Fibroblast of lung (primary cell): ENCODE measurements around the gene GAB1. TPM values are rescaled to one million over a fixed set of nuclear protein-coding genes. Genes with fewer than 3 reads are reported as not detected.
"Not testable (repeated sequence)": the region's sequence is repeated elsewhere in the genome, so short reads cannot be mapped to it uniquely, and the experiment has no call there.

Source experiments
- DNase-seq, 2 donors: peaks; one replicate each; pipeline versions ENCODE4 v3.0.0 to v3.0.0-alpha.2; 2010; ENCODE audit warnings: low read depth in 2 of 2
- H2AFZ ChIP-seq: 2 replicates; pipeline ENCODE4 v1.5.1; 2012; ENCODE audit warnings: low read length, control low read depth, inconsistent platforms
- H3K27ac ChIP-seq: 2 replicates; pipeline ENCODE4 v1.5.1; 2011; ENCODE audit warnings: low read length, control low read depth; ENCODE audit not compliant: insufficient read depth
- H3K27me3 ChIP-seq: 2 replicates; pipeline ENCODE4 v1.5.1; 2011; ENCODE audit warnings: mild to moderate bottlenecking, low read length; ENCODE audit not compliant: control insufficient read depth, insufficient read depth
- H3K36me3 ChIP-seq: 2 replicates; pipeline ENCODE4 v1.5.1; 2011; ENCODE audit warnings: low read length; ENCODE audit not compliant: control insufficient read depth, insufficient read depth
- H3K4me1 ChIP-seq: 2 replicates; pipeline ENCODE4 v1.5.1; 2011; ENCODE audit warnings: low read length; ENCODE audit not compliant: control insufficient read depth, insufficient read depth; ENCODE audit errors: extremely low read depth
- H3K4me2 ChIP-seq: 2 replicates; pipeline ENCODE4 v1.5.1; 2011; ENCODE audit warnings: low read length, control low read depth; ENCODE audit not compliant: insufficient read depth; ENCODE audit errors: extremely low read depth
- H3K4me3 ChIP-seq, 4 experiments: fragments of 200-600 bp in 1 of 4; sonication (generic) in 1 of 4; replicated peaks in 1 of 4; 2 replicates each; pipeline ENCODE4 v1.5.1; 2011 to 2016; ENCODE audit warnings: low read length in 4 of 4, low read depth in 3 of 4, mild to moderate bottlenecking in 3 of 4, control low read depth in 2 of 4, inconsistent platforms in 1 of 4, mixed read lengths in 1 of 4; ENCODE audit not compliant: insufficient read depth in 1 of 4; ENCODE audit errors: control extremely low read depth in 1 of 4
- H3K79me2 ChIP-seq: 2 replicates; pipeline ENCODE4 v1.5.1; 2012; ENCODE audit warnings: mild to moderate bottlenecking, low read length, inconsistent platforms; ENCODE audit not compliant: control insufficient read depth, insufficient read depth
- H3K9ac ChIP-seq: 2 replicates; pipeline ENCODE4 v1.5.1; 2011; ENCODE audit warnings: mild to moderate bottlenecking, low read length, control low read depth; ENCODE audit not compliant: insufficient read depth
- H3K9me3 ChIP-seq: 2 replicates; pipeline ENCODE4 v1.5.1; 2012; ENCODE audit warnings: low read depth, low read length; ENCODE audit not compliant: control insufficient read depth, insufficient read depth
- H4K20me1 ChIP-seq: 2 replicates; pipeline ENCODE4 v1.5.1; 2011; ENCODE audit warnings: low read length; ENCODE audit not compliant: control insufficient read depth, insufficient read depth; ENCODE audit errors: extremely low read depth
- CTCF ChIP-seq, 2 donors: IDR thresholded peaks in 1 of 2; conservative IDR thresholded peaks in 1 of 2; 1 replicate in 1 of 2; 2 replicates in 1 of 2; pipeline ENCODE4 v1.5.1; 2011 to 2012; ENCODE audit warnings: low read length in 2 of 2, control low read depth in 1 of 2, inconsistent platforms in 1 of 2, low read depth in 1 of 2, mild to moderate bottlenecking in 1 of 2
- EZH2 ChIP-seq: IDR thresholded peaks from 2 replicates; pipeline ENCODE4 v1.5.1; 2012; ENCODE audit warnings: low read length, control low read depth, mild to moderate bottlenecking; ENCODE audit errors: missing control alignments
- polyA plus RNA-seq, 2 donors: library from polyadenylated mRNA; depleted of rRNA in 1 of 2; stranded (reverse) in 1 of 2; unstranded in 1 of 2; fragments of >200 nt; gene quantifications; 2 replicates each; pipeline ENCODE4 v1.2.1, GENCODE V29; 2011 to 2012; ENCODE audit warnings: missing spikeins in 1 of 2
- total RNA-seq: library from RNA; depleted of rRNA; stranded (reverse); fragments of >200 nt; gene quantifications from 2 replicates; pipeline ENCODE4 v1.2.1, GENCODE V29; 2014

GAB1 gene
- total and polyA plus RNA-seq, 2 donors (not counting 1 experiment from before 2014, with no cell fraction given), result 10.6 to 18.0 TPM

DNA sequence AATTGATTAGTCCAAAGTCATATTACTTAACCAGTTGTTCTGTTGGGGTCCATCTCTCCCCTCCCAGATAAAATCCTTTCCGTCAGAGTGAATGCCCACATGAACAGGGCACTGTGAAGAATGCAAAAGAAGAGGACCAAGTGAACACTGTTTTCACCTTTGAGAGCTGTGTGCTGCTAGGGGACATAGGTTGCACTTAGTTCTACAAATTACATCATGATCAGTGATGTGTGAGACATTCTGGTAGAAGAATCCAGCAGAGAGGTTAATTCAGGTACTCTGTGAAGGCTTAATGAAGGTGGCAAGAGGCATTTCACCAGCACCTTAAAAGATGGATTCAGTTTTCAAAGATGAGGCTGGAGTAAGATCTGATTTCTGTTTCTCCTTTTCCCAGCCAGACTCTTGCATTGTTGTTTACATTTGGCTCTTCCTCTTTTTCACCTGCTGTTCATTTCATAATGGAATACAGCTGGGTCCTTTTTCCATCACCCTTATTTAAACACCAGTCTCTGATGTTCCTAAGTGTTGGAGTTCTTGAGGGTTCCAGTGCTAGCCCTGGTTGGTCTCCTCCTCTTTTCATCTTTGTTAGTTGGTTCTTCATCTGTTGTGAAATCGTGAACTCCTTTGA, 10.9 kb downstream of the GAB1 start:
- H3K4me1 ChIP-seq, result peaks cover 3% of the 10 kb centered on the region
- TF ChIP-seq EZH2 (no peak), CTCF (conservative IDR thresholded peaks at IDR 0.05 in 1 of 2, IDR thresholded peaks at IDR 0.05 in 1 of 2; ENCODE audit: low read depth in 1 of 2, low read length in 2 of 2) (no peak)
- H2AFZ ChIP-seq, result no peak overlapping the region
- peaks cover 24% of the 10 kb centered on the region for H3K79me2 ChIP-seq
- no peak for DNase-seq
- H3K36me3 ChIP-seq, result no peaks in the 10 kb centered on the region
- H3K4me3 ChIP-seq, result no peak overlapping the region
- H3K27ac ChIP-seq, result no peak overlapping the region
- H3K4me2 ChIP-seq, result no peak overlapping the region
- no peaks in the 10 kb centered on the region for H3K9me3 ChIP-seq
- H3K9ac ChIP-seq, result no peak overlapping the region
- no peaks in the 10 kb centered on the region for H3K27me3 ChIP-seq
- H4K20me1 ChIP-seq, result no peaks in the 10 kb centered on the region

DNA sequence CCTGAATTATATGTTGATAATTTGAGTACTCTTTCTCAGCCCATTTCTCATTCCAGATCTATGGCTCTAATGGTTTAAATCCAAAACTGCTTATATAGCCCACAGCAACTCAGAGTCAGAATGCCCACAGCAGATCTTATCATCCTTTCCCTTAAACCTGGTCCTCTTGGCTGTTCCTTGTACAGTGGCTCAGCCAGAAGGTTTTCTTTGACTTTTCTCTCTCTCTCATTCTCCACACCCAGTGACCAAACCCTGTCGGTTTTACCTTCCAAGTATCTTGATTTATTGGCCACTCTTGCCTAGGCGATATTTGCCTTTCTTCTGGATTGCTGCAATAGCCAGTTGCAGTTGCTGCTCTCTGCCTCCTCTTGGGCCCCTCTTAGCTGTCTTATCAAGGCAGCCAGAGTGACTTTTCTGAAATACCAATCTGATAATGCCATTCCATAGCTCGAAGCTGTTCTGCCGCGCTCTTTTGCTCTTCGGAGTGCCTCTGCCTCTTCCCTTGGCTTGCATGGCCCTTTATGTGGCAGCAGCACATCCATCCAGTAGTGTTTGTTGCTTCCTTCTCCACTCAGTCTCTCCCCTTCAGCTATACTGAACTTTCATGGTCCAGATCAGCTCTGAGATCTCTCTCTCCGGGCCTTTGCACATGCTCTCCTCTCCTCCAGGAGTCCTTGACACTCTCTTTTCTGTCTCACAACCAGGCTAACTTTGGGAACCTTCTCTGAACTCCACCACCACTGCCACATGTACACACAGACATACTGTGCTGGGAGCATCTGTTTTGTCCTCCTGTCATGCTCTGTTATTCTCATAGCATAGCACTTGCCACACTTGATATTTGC, 11.8 kb downstream of the GAB1 start:
- DNase-seq, result no peak
- Histone ChIP-seq H3K79me2 (peaks cover 18% of the 10 kb centered on the region), H4K20me1 (no peaks in the 10 kb centered on the region), H3K9ac (no peak overlapping the region), H3K36me3 (no peaks in the 10 kb centered on the region), H3K27ac (no peak overlapping the region), H3K9me3 (no peaks in the 10 kb centered on the region), H3K4me1 (peaks cover 3% of the 10 kb centered on the region), H3K4me2 (no peak overlapping the region), H2AFZ (no peak overlapping the region), H3K4me3 (no peak overlapping the region), H3K27me3 (no peaks in the 10 kb centered on the region)
- TF ChIP-seq EZH2 (no peak), CTCF (conservative IDR thresholded peaks at IDR 0.05 in 1 of 2, IDR thresholded peaks at IDR 0.05 in 1 of 2; ENCODE audit: low read depth in 1 of 2, low read length in 2 of 2) (no peak)

DNA sequence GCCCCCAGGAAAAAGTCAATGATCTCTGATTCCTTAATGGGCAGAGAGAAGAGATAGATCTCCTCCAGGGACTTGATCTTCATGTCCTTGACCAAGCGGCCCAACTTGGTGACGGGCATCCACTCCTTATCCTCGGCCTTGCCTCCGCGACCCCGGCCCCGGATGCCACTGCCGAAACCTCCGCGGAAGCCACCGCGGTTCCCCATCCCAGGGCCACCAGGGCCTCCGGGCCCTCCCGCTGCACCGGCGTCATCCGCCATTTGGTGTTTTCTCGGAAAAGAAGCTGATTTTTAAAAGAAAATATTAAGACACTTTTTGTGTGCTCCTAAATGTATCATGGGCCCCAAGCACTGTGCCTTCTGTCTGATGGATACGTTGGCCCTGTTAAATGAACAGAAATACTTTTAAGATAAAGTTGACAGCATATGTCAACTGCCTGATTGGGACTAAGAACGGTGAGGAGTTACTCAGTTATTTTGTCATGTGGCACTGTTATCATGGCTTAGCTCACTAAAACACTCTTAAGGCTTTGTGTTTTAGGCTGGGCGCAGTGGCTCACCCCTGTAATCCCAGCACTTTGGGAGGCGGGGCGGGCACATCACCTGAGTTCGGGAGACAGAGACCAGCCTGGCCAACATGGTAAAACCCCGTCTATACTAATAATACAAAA, 13.3 kb downstream of the GAB1 start:
- H4K20me1 ChIP-seq, H3K4me1 ChIP-seq, H3K27ac ChIP-seq, H2AFZ ChIP-seq, H3K27me3 ChIP-seq, H3K9ac ChIP-seq, H3K4me3 ChIP-seq, H3K36me3 ChIP-seq, DNase-seq, H3K4me2 ChIP-seq, H3K9me3 ChIP-seq: not testable (repeated sequence)
- H3K79me2 ChIP-seq, result peaks cover 16% of the 10 kb centered on the region
